Measurements from ENCODE around the gene NRG3.

- TF ChIP-seq, protein P1, sequence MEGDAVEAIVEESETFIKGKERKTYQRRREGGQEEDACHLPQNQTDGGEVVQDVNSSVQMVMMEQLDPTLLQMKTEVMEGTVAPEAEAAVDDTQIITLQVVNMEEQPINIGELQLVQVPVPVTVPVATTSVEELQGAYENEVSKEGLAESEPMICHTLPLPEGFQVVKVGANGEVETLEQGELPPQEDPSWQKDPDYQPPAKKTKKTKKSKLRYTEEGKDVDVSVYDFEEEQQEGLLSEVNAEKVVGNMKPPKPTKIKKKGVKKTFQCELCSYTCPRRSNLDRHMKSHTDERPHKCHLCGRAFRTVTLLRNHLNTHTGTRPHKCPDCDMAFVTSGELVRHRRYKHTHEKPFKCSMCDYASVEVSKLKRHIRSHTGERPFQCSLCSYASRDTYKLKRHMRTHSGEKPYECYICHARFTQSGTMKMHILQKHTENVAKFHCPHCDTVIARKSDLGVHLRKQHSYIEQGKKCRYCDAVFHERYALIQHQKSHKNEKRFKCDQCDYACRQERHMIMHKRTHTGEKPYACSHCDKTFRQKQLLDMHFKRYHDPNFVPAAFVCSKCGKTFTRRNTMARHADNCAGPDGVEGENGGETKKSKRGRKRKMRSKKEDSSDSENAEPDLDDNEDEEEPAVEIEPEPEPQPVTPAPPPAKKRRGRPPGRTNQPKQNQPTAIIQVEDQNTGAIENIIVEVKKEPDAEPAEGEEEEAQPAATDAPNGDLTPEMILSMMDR (IDR thresholded peaks at IDR 0.05 in 2 of 3, conservative IDR thresholded peaks at IDR 0.05 in 1 of 3; ENCODE audit: borderline replicate concordance in 1 of 3, insufficient read depth in 1 of 3, low read depth in 2 of 3, low read length in 2 of 3), result no peak
- TF ChIP-seq, protein P2, sequence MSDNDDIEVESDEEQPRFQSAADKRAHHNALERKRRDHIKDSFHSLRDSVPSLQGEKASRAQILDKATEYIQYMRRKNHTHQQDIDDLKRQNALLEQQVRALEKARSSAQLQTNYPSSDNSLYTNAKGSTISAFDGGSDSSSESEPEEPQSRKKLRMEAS (IDR thresholded peaks at IDR 0.05), result no peak
- no peak for TF ChIP-seq POLR2AphosphoS5 (IDR thresholded peaks at IDR 0.05; ENCODE audit: low read depth, low read length)
- TF ChIP-seq YY1 (IDR thresholded peaks at IDR 0.05; ENCODE audit: extremely low read depth, insufficient replicate concordance, low read depth, low read length), result no peak
Measured at GRCh38 chr10:82813856-82814255, 938.9 kb downstream of the NRG3 start.
